ENCODE measurements around the gene LANCL2.
"Not testable (repeated sequence)": the region's sequence is repeated elsewhere in the genome, so short reads cannot be mapped to it uniquely, and the experiment has no call there.

Gene LANCL2

GRCh38 chr7:55362927-55363326, 2.2 kb upstream of the LANCL2 start:
- DNase-seq (ENCODE audit: low spot score), result no peak

GRCh38 chr7:55363386-55364170, 1.6 kb upstream of the LANCL2 start:
- no peak for DNase-seq (ENCODE audit: low spot score)

GRCh38 chr7:55365675-55366460, 731 bp downstream of the LANCL2 start:
- DNase-seq (ENCODE audit: low spot score), result peak; percentile 96

- no peak for DNase-seq (ENCODE audit: low spot score)
These were observed 1.4 kb downstream of the LANCL2 start for GRCh38 chr7:55366461-55367070.

- DNase-seq (ENCODE audit: low spot score), result no peak
These were observed 2.2 kb downstream of the LANCL2 start for GRCh38 chr7:55367283-55367840.

GRCh38 chr7:55369427-55370400, 4.6 kb downstream of the LANCL2 start:
- DNase-seq (ENCODE audit: low spot score), result peak; percentile 79

GRCh38 chr7:55374213-55374612, 9.1 kb downstream of the LANCL2 start:
- no peak for DNase-seq (ENCODE audit: low spot score)

GRCh38 chr7:55375237-55375636, 10.1 kb downstream of the LANCL2 start:
- DNase-seq (ENCODE audit: low spot score), result no peak

- no peak for DNase-seq (ENCODE audit: low spot score)
These were observed 12.2 kb downstream of the LANCL2 start for GRCh38 chr7:55377162-55377817.

- DNase-seq (ENCODE audit: low spot score), result no peak
These were observed 14.1 kb downstream of the LANCL2 start for GRCh38 chr7:55379285-55379684.

- DNase-seq (ENCODE audit: low spot score), result no peak
These were observed 16.1 kb downstream of the LANCL2 start for GRCh38 chr7:55381189-55381588.

GRCh38 chr7:55381696-55382095, 16.6 kb downstream of the LANCL2 start:
- no peak for DNase-seq (ENCODE audit: low spot score)

GRCh38 chr7:55382251-55382650, 17.1 kb downstream of the LANCL2 start:
- no peak for DNase-seq (ENCODE audit: low spot score)

GRCh38 chr7:55386541-55386940, 21.4 kb downstream of the LANCL2 start:
- no peak for DNase-seq (ENCODE audit: low spot score)

- no peak for DNase-seq (ENCODE audit: low spot score)
These were observed 22.2 kb downstream of the LANCL2 start for GRCh38 chr7:55387062-55387965.

- no peak for DNase-seq (ENCODE audit: low spot score)
These were observed 31.2 kb downstream of the LANCL2 start for GRCh38 chr7:55396233-55396785.

GRCh38 chr7:55397617-55398016, 32.5 kb downstream of the LANCL2 start:
- no peak for DNase-seq (ENCODE audit: low spot score)

- no peak for DNase-seq (ENCODE audit: low spot score)
These were observed 35.1 kb downstream of the LANCL2 start for GRCh38 chr7:55400191-55400590.

GRCh38 chr7:55402506-55402905, 37.4 kb downstream of the LANCL2 start:
- not testable (repeated sequence) for DNase-seq (ENCODE audit: low spot score)
